Endothelial cell of umbilical vein (primary cell): Measurements from ENCODE around the gene ACHE. TPM values are rescaled to one million over a fixed set of nuclear protein-coding genes. Genes with fewer than 3 reads are reported as not detected.

Experiments
- BruUV-seq: library from RNA; stranded (reverse); fragments of 400-500 nt; replicated peaks from 2 replicates; lab custom pipeline; 2021; lab: Mats Ljungman, UMichigan
- CTCF ChIA-PET: fragments of 300-600, 350-600 bp; sonication (Branson Sonifier 250); formaldehyde crosslinking; loops from one replicate; lab custom pipeline; 2021; ENCODE audit warnings: antibody characterized with exemption, inconsistent platforms; lab: Charles Lee
- POLR2A ChIA-PET: fragments of 300-600, 350-600 bp; sonication (Branson Sonifier 250); formaldehyde crosslinking; loops from one replicate; lab custom pipeline; 2021; ENCODE audit warnings: antibody characterized with exemption, inconsistent platforms; lab: Charles Lee
- DNase-seq: peaks from one replicate; pipeline ENCODE4 v3.0.0-alpha.2; 2011; ENCODE audit warnings: low read depth, low spot score
- FAIRE-seq: peaks from 2 replicates; lab custom pipeline; 2011; peaks lifted over from hg19 to GRCh38; lab: Jason Lieb, UNC
- H2AFZ ChIP-seq: 2 replicates; pipeline ENCODE4 v1.6.0; 2012; ENCODE audit warnings: low read depth, low read length, control low read depth, inconsistent platforms
- H3K27ac ChIP-seq: 2 replicates; pipeline ENCODE4 v1.5.1; 2011; ENCODE audit warnings: low read depth, mild to moderate bottlenecking, control low read depth, low read length, moderate library complexity; ENCODE audit not compliant: insufficient read depth
- H3K27me3 ChIP-seq, 2 experiments: 2 replicates each; pipeline versions ENCODE4 v1.6.0 to v1.6.1; 2011; ENCODE audit warnings: low read length in 2 of 2, mixed read lengths in 1 of 2; ENCODE audit not compliant: control insufficient read depth in 2 of 2, insufficient read depth in 2 of 2
- H3K36me3 ChIP-seq, 2 experiments: 2 replicates in 1 of 2; 3 replicates in 1 of 2; pipeline ENCODE4 v1.5.1; 2011; ENCODE audit warnings: low read length in 2 of 2, mild to moderate bottlenecking in 1 of 2, moderate library complexity in 1 of 2; ENCODE audit not compliant: control insufficient read depth in 2 of 2, insufficient read depth in 2 of 2; ENCODE audit errors: extremely low read depth in 1 of 2
- H3K4me1 ChIP-seq: 3 replicates; pipeline ENCODE4 v1.5.1; 2011; ENCODE audit warnings: mild to moderate bottlenecking, low read length; ENCODE audit not compliant: control insufficient read depth, insufficient read depth; ENCODE audit errors: extremely low read depth
- H3K4me2 ChIP-seq: 2 replicates; pipeline ENCODE4 v1.6.1; 2011; ENCODE audit warnings: low read length, control low read depth, mixed read lengths; ENCODE audit not compliant: insufficient read depth
- H3K4me3 ChIP-seq, 3 experiments: fragments of 200-600 bp in 1 of 3; sonication (generic), shearing (Covaris generic) in 1 of 3; replicated peaks in 1 of 3; 2 replicates each; pipeline ENCODE4 v1.5.1; 2011 to 2016; ENCODE audit warnings: control low read depth in 3 of 3, low read length in 3 of 3, mild to moderate bottlenecking in 2 of 3, inconsistent platforms in 1 of 3, low read depth in 1 of 3, moderate library complexity in 1 of 3; ENCODE audit not compliant: insufficient read depth in 1 of 3
- H3K79me2 ChIP-seq: 2 replicates; pipeline ENCODE4 v1.6.0; 2012; ENCODE audit warnings: low read length, inconsistent platforms; ENCODE audit not compliant: control insufficient read depth, insufficient read depth
- H3K9ac ChIP-seq: replicated peaks from 2 replicates; pipeline ENCODE3; 2011; ENCODE audit warnings: low read length, control low read depth; ENCODE audit not compliant: insufficient read depth; ENCODE audit errors: extremely low read depth
- H3K9me1 ChIP-seq: replicated peaks from 3 replicates; pipeline ENCODE4 v1.6.0; 2011; ENCODE audit warnings: mild to moderate bottlenecking, low read length; ENCODE audit not compliant: control insufficient read depth, insufficient read depth; ENCODE audit errors: extremely low read depth
- H3K9me3 ChIP-seq: replicated peaks from 2 replicates; pipeline ENCODE4 v1.5.1; 2012; ENCODE audit warnings: low read length, inconsistent platforms; ENCODE audit not compliant: control insufficient read depth, insufficient read depth
- H4K20me1 ChIP-seq: replicated peaks from 2 replicates; pipeline ENCODE3; 2011; ENCODE audit warnings: mild to moderate bottlenecking, low read length; ENCODE audit not compliant: control insufficient read depth, insufficient read depth; ENCODE audit errors: extremely low read depth
- EZH2 ChIP-seq: IDR thresholded peaks from 2 replicates; pipeline ENCODE4 v1.6.1; 2012; ENCODE audit warnings: borderline replicate concordance, low read depth, mild to moderate bottlenecking, moderate library complexity, low read length, inconsistent platforms; ENCODE audit not compliant: severe bottlenecking
- FOS ChIP-seq: IDR thresholded peaks from 2 replicates; pipeline ENCODE4 v1.6.1; 2011; ENCODE audit warnings: mild to moderate bottlenecking, low read length, moderate library complexity, borderline replicate concordance; ENCODE audit not compliant: insufficient read depth
- GATA2 ChIP-seq: IDR thresholded peaks from 2 replicates; pipeline ENCODE4 v1.7.0; 2011; ENCODE audit warnings: low read depth, mild to moderate bottlenecking, moderate library complexity, mixed read lengths, low read length; ENCODE audit not compliant: insufficient read length, insufficient read depth
- JUN ChIP-seq: IDR thresholded peaks from 2 replicates; pipeline ENCODE4 v1.6.1; 2011; ENCODE audit warnings: borderline replicate concordance, low read depth; ENCODE audit not compliant: insufficient read length, insufficient read depth
- MYC ChIP-seq: IDR thresholded peaks from one replicate; pipeline ENCODE4 v1.6.1; 2011; ENCODE audit warnings: mild to moderate bottlenecking, low read depth, low read length
- POLR2A ChIP-seq: IDR thresholded peaks from 2 replicates; pipeline ENCODE4 v1.6.1; 2012; ENCODE audit warnings: low read depth, mild to moderate bottlenecking, control low read depth, low read length
- POLR2AphosphoS5 ChIP-seq: IDR thresholded peaks from 2 replicates; pipeline ENCODE4 v1.6.1; 2012; ENCODE audit warnings: low read depth, mild to moderate bottlenecking, control low read depth, low read length, moderate library complexity; ENCODE audit not compliant: insufficient read depth
- dilution Hi-C: fragments of 300-500 bp; cut with MboI; formaldehyde crosslinking; loops from one replicate; pipeline ENCODE4 v1.15.0; 2019; ENCODE audit warnings: low sequenced_read_pairs; ENCODE audit not compliant: extremely low pct_ligation_motif_present
- intact Hi-C: fragments of 100-400 bp; cut with micrococcal nuclease; formaldehyde crosslinking; loops from one replicate; pipeline ENCODE4 v1.10.0; 2022
- polyA plus RNA-seq, 4 experiments: library from polyadenylated mRNA; depleted of rRNA in 3 of 4; stranded (reverse) in 3 of 4; unstranded in 1 of 4; fragments of >200 nt; gene quantifications; 2 replicates each; pipeline versions ENCODE4 v1.2.1 to v1.2.3, GENCODE V29; 2011 to 2012; ENCODE audit warnings: missing spikeins in 1 of 4
- total RNA-seq: library from RNA; stranded (reverse); gene quantifications from 2 replicates; pipeline ENCODE4 v1.2.3, GENCODE V29; 2021
- TF ChIP-seq, protein P1 (sequence below): IDR thresholded peaks from 2 replicates; pipeline ENCODE4 v1.6.1; 2011; ENCODE audit not compliant: insufficient read depth, insufficient read length
- TF ChIP-seq, protein P2 (sequence below), 2 donors: IDR thresholded peaks; 1 replicate in 1 of 2; 2 replicates in 1 of 2; pipeline ENCODE4 v1.5.1; 2011; ENCODE audit warnings: low read length in 2 of 2, mild to moderate bottlenecking in 2 of 2, moderate library complexity in 2 of 2, control low read depth in 1 of 2, inconsistent platforms in 1 of 2, low read depth in 1 of 2; ENCODE audit not compliant: insufficient read depth in 1 of 2; ENCODE audit errors: extremely low read depth in 1 of 2

Gene ACHE
- total and polyA plus RNA-seq, 2 donors (not counting 3 experiments of a cell fraction or from before 2014, with no cell fraction given) = 0.18 to 0.28 TPM

DNA sequence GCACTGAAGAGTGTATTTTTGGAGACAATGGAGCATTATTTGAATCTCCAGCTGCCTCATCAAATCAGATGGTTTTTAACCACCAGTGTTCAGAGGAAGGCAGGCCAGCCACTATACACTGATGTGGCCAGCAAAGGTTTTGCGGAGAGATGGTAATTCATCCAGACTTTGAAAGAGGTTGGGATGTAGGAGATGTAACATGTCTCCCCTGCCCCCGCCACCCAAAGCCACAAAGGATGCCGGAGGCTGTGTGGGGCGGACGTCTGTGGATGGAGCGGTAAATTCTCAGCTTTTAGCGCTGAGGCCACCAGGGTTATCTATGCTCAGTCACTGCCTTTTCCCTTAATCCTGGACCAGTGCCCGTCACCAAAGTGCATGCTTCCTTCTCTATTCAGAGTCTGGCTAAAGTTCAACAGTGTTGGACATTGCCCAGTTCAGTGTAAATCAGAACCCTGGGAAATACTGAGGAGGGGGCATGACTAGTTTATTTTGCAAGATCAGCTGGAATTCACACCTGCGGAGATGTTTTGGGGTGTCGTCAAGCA lies 32.2 kb downstream of the ACHE start:
- Histone ChIP-seq H3K9me1 (no peaks in the 10 kb centered on the region), H3K4me2 (no peak overlapping the region), H3K9ac (no peak overlapping the region), H3K27ac (peak overlapping the region; percentile 4), H3K4me1 (peaks cover 36% of the 10 kb centered on the region), H3K36me3 (peaks cover 5 to 7% of the 10 kb centered on the region in 2 experiments), H3K9me3 (no peaks in the 10 kb centered on the region), H3K27me3 (no peaks in the 10 kb centered on the region), H3K79me2 (peaks cover 15% of the 10 kb centered on the region), H3K4me3 (no peak overlapping the region), H2AFZ (no peak overlapping the region), H4K20me1 (no peaks in the 10 kb centered on the region)
- TF ChIP-seq GATA2 = peak; percentile 72
- TF ChIP-seq FOS = no peak
- peak; percentile 17 for TF ChIP-seq POLR2A
- TF ChIP-seq JUN = no peak
- peak; percentile 47 for TF ChIP-seq POLR2AphosphoS5
- no peak for TF ChIP-seq EZH2
- FAIRE-seq (peak; percentile 99), DNase-seq (peak; percentile 82)
- dilution Hi-C loops (no loop called here), intact Hi-C loops (loop anchor here (10.0 kb wide), 1 partner anchor 279 kb away; the partner anchor contains the start of genes FBXO24 and LRCH4)
- BruUV-seq = no TSS peak
- ChIA-PET CTCF (interaction anchor here (0.6 to 2.2 kb wide), 3 partner anchors 11 to 28 kb away, joined by 3 to 10 read pairs (median 5); partner anchors contain the start of genes SLC12A9 and SRRT), POLR2A (no interaction called here)

DNA sequence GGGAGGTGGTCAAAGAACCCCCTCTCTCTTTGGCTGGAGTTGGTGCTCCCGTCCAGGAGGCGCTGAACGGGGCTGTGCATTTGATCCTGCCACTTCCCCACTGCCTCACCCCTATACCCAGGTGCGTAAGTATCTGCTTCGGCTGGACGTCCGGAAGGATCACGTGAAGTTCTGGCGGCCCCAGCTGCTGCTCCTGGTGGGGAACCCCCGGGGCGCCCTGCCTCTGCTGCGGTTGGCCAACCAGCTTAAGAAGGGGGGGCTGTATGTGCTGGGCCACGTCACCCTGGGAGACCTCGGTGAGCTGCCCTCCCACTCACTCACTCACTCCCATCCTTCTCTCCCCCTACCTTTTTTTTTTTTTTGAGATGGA lies 34.1 kb downstream of the ACHE start:
- H3K36me3 ChIP-seq = peaks cover 5 to 7% of the 10 kb centered on the region in 2 experiments
- dilution Hi-C loops = no loop called here
- CTCF ChIA-PET = interaction anchor here (1.1 to 1.6 kb wide), 2 partner anchors 9 to 62 kb away, joined by 6 read pairs; partner anchors contain the start of gene SLC12A9
- TF ChIP-seq, protein P1, sequence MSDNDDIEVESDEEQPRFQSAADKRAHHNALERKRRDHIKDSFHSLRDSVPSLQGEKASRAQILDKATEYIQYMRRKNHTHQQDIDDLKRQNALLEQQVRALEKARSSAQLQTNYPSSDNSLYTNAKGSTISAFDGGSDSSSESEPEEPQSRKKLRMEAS = no peak
- TF ChIP-seq JUN = no peak
- TF ChIP-seq EZH2 = no peak
- no peak for TF ChIP-seq GATA2
- no peak for TF ChIP-seq POLR2AphosphoS5
- no peak for TF ChIP-seq POLR2A
- TF ChIP-seq FOS = no peak
- TF ChIP-seq, protein P2, sequence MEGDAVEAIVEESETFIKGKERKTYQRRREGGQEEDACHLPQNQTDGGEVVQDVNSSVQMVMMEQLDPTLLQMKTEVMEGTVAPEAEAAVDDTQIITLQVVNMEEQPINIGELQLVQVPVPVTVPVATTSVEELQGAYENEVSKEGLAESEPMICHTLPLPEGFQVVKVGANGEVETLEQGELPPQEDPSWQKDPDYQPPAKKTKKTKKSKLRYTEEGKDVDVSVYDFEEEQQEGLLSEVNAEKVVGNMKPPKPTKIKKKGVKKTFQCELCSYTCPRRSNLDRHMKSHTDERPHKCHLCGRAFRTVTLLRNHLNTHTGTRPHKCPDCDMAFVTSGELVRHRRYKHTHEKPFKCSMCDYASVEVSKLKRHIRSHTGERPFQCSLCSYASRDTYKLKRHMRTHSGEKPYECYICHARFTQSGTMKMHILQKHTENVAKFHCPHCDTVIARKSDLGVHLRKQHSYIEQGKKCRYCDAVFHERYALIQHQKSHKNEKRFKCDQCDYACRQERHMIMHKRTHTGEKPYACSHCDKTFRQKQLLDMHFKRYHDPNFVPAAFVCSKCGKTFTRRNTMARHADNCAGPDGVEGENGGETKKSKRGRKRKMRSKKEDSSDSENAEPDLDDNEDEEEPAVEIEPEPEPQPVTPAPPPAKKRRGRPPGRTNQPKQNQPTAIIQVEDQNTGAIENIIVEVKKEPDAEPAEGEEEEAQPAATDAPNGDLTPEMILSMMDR (IDR thresholded peaks at IDR 0.05; ENCODE audit: extremely low read depth in 1 of 2, insufficient read depth in 1 of 2, low read depth in 1 of 2, low read length in 2 of 2) = no peak
- TF ChIP-seq MYC = no peak
- no TSS peak for BruUV-seq
- no peak overlapping the region for H3K4me3 ChIP-seq
- H3K9me3 ChIP-seq = no peaks in the 10 kb centered on the region
- H3K27ac ChIP-seq = no peak overlapping the region
- POLR2A ChIA-PET = interaction anchor here (0.6 to 0.7 kb wide), 2 partner anchors 14 to 25 kb away, joined by 3 to 4 read pairs; partner anchors contain the start of gene SRRT
- FAIRE-seq (no peak), DNase-seq (no peak)
- no peaks in the 10 kb centered on the region for H3K27me3 ChIP-seq
- peaks cover 24% of the 10 kb centered on the region for H3K4me1 ChIP-seq
- intact Hi-C loops = loop anchor here (10.0 kb wide), 1 partner anchor 277 kb away; the partner anchor contains the start of genes FBXO24 and LRCH4
- no peaks in the 10 kb centered on the region for H3K9me1 ChIP-seq
- H2AFZ ChIP-seq = no peak overlapping the region
- H3K4me2 ChIP-seq = no peak overlapping the region
- H3K79me2 ChIP-seq = no peaks in the 10 kb centered on the region
- H4K20me1 ChIP-seq = no peaks in the 10 kb centered on the region
- H3K9ac ChIP-seq = no peak overlapping the region
